ENCODE data around the gene HOXB3. TPM values are rescaled to one million over a fixed set of nuclear protein-coding genes. Genes with fewer than 3 reads are reported as not detected.
"Not testable (repeated sequence)": the region's sequence is repeated elsewhere in the genome, so short reads cannot be mapped to it uniquely, and the experiment has no call there.

Gene HOXB3
- total RNA-seq, 1 donor from 2014 or later: 1.6 TPM

GRCh38 chr17:48526608-48527546, 63.2 kb downstream of the HOXB3 start:
- ATAC-seq (ENCODE audit: poor library complexity) (no peak), DNase-seq (no peak)
- intact Hi-C loops (cut with DNase I): no loop called here

DNA sequence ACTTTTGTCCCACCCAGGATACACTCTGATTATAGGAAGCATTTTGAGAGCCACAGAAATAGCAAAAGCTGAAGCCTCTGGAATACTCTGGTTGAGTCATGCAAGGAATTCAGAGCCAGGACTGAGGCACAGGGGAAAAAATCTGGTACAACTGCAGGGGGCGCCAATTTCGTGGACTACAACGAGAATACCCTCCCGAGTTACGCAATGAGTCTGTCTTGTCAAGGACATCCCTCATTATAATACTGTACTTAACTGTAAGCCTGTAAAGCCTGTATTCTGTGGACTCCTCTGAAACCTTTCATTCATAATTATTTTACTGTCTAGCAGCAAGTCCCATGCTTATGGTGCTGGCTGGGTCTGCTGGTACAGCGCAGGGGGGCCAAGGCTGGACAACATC, 67.0 kb downstream of the HOXB3 start:
- intact Hi-C loops (cut with DNase I): no loop called here
- DNase-seq: no peak
- no peak for ATAC-seq (ENCODE audit: poor library complexity)

DNA sequence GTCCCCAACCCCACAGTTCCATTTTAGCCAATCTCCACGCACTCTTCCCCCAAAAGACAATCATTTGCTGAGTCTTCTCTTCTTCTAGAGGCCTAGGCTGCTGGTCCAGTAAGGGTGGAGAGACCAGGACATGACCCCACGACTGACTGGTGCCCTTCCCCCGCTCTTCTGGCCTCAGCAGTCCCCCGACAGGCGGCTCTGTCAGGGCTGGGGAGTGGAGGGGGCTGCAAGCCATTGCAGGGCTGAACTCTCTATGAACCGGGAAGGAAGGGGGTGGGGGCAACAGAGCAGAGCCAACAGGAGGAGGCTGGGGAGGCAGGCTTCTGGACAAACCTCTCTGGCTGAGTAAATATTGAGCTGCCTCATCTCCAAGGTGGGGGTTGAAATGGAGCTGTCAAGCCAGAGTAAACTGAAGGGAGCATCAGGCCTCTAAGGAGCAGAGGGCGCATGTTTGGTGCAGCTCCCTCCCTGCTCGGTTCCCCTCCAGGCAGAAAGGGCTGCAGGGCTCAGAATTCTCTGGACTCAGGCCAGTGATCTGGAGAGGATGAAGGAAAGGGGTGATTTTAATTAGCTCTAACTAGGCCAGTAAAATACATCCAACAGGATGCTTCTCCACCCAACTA, 67.9 kb downstream of the HOXB3 start:
- DNase-seq (no peak), ATAC-seq (ENCODE audit: poor library complexity) (no peak)
- intact Hi-C loops (cut with DNase I): no loop called here

DNA sequence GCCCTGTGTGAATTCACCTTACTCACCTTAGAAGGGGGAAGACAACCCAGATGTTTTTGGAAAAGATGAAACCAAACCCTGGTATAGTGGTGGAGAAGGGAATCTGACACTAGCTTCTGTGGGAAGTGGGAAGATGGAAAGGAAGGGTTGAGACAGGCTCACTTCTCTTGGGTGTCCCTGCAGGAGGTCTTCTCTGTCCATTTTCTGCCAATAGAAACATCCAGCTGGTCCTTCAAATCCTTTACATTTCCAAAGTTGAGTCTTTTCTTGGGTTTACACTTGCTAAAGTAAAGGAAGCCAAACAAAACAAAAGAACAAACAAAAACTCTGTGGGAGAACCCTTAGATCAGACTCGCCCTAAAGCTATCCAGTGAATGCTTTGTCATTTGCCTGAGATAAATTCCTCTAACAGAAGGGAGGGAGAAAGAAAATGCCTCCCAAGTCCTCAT, 69.4 kb downstream of the HOXB3 start:
- intact Hi-C loops (cut with DNase I): no loop called here

DNA sequence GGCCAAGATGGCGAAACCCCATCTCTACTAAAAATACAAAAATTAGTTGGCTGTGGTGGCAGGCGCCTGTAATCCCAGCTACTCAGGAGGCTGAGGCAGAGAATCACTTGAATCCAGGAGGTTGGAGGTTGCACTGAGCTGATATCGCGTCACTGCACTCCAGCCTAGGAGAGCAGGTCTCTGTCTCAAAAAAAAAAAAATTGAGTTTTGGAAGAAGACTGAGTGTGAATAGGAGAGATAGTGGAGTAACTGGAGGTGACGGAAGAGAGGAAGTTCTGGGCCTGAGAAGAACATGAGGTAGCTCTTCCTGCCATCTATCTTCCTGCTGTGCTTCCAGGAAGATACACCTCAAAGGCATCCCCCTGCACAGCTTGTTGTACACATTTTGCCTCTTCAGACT, 70.6 kb downstream of the HOXB3 start:
- ATAC-seq (ENCODE audit: poor library complexity) (no peak), DNase-seq (no peak)
- intact Hi-C loops (cut with DNase I): no loop called here

More for the DNA sequence above, 69.4 kb downstream of the HOXB3 start:
- DNase-seq (no peak), ATAC-seq (ENCODE audit: poor library complexity) (no peak)

DNA sequence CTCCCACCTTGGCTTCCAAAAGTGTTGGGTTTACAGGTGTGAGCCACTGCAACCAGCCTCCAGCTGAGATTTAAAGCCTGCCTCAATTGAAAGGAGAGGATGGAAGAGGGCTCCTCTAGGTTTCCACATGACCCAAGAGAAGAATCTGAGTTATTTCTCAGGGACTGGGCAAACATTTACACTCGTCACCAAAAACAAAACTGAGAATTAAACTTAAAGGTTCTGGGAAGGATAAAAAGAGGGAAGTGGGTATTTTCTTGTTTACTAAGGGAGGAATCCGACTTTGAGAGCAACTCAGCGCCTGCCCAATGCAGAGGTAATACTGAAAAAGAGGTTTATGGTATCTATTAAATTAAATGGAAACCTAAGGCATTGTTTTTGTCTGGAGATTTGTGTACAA, 72.6 kb downstream of the HOXB3 start:
- intact Hi-C loops (cut with DNase I): no loop called here
- ATAC-seq (ENCODE audit: poor library complexity) (no peak), DNase-seq (no peak)

DNA sequence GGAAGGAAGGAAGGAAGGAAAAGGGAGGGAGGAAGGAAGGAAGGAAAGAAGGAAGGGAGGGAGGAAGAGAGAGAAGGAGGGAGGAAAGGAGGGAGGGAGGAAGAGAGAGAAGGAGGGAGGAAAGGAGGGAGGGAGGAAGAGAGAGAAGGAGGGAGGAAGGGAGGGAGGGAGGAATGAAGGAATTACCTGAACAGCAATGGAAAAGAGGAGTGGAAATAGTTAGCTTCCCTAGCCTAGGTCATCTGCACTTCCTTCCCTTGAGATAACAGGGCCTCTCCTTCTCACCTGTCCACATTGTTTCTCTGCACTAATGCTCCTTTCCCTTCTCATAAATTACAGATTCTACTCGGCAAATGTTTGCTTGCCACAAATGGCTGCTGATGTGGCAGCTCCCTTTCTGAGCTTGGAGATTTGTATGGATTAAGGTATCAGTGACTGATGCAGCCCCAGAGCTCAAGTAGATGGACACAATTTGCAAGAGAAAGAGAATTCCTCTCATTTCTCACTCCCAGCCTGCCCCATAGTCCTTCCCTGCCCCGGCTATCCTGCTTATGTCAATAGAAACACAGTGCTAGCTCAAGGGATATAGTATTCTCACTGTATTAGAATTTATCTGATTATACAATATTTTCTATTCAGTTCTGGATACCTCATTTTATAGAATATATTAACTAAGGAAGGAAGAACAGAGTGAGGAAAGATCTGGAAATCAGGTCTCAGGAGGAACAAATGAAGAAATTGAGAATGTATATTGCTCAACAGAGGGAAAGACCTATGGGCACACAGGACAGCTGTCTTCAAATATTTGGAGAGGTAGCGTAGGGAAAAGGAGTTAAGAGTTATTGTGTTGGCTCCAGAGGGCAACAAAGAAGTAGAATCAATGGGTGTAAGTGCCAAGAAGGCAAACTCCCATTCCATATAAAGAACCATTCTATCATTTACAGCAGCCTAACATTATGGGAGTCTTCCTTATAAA, 73.8 kb downstream of the HOXB3 start:
- intact Hi-C loops (cut with DNase I): no loop called here
- no peak for DNase-seq
- ATAC-seq (ENCODE audit: poor library complexity): no peak

DNA sequence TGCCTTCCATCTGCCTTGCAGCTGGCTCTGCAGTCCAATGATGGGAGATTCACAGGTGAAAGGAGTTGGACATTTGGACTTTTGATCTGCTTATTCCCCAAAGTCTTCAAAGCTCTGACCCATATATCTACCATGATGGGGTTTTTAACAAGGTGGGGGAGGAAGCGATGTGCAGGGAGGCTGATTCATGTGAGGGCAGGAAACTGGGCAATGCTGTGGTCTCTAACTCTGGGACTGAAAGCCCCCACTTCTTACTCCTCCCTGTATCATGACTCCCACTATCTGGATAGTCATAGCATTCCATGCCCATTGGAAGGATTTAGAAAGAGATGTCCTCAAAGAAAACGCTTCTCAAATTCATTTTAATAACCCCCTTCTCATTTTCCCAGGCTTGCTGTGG, 75.6 kb downstream of the HOXB3 start:
- ATAC-seq (ENCODE audit: poor library complexity) (no peak), DNase-seq (no peak)
- intact Hi-C loops (cut with DNase I): no loop called here

GRCh38 chr17:48513666-48514455, 76.2 kb downstream of the HOXB3 start:
- DNase-seq: no peak
- no peak for ATAC-seq (ENCODE audit: poor library complexity)
- intact Hi-C loops (cut with DNase I): no loop called here

- intact Hi-C loops (cut with DNase I): no loop called here
- no peak for ATAC-seq (ENCODE audit: poor library complexity)
- no peak for DNase-seq
Measured at GRCh38 chr17:48513097-48513496, 76.9 kb downstream of the HOXB3 start.

GRCh38 chr17:48510761-48511604, 79.1 kb downstream of the HOXB3 start:
- DNase-seq: no peak
- intact Hi-C loops (cut with DNase I): no loop called here
- ATAC-seq (ENCODE audit: poor library complexity): no peak

DNA sequence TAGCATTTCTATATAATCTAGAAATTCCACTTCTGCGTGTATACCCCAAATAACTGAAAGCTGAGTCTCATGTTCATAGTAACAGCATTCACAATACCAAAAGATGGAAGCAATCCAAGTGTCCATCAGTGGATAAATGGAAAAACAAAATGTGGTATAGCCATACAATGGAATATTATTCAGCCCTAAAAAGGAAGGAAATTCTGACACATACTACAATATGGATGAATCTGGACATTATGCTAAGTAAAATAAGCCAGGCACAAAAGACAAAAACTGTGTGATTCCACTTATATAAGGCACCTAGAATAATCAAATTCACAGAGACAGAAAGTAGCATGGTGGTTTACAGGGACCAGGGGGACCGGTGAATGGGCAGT, 79.7 kb downstream of the HOXB3 start:
- no peak for ATAC-seq (ENCODE audit: poor library complexity)
- intact Hi-C loops (cut with DNase I): no loop called here
- DNase-seq: no peak

DNA sequence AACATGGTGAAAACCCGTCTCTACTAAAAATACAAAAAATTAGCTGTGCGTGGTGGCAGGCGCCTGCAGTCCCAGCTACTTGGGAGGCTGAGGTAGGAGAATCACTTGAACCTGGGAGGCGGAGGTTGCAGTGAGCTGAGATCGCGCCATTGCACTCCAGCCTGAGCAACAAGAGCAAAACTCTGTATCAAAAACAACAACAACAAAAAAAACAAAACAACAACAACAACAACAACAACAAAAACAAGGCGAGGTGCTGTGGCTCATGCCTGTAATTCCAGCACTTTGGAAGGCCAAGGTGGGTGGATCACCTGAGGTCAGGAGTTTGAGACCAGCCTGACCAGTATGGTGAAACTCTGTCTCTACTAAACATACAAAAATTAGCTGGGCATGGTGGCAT, 80.3 kb downstream of the HOXB3 start:
- intact Hi-C loops (cut with DNase I); ATAC-seq (ENCODE audit: poor library complexity): not testable (repeated sequence)

DNA sequence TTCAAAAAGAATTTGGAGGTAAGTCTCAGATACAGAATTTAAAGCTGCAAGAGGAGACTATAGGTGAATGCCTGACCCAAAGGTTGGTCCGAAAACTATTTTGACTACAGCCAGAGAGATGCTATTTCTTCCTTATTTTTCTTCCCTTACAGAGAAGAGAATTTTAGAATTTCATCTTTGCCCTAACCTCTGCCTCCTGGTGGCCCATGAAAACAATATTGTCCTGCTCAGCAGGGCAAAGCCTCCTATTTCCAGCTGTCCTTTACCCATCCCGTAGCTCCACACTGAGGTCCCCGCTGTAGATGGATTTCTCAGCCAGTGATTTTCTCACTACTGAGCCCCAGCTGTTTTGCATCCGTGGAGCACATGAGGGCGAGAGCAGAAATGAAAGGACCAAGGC, 83.8 kb downstream of the HOXB3 start:
- ATAC-seq (ENCODE audit: poor library complexity): no peak
- intact Hi-C loops (cut with DNase I): no loop called here
- no peak for DNase-seq

More for the DNA sequence above, 80.3 kb downstream of the HOXB3 start:
- DNase-seq: not testable (repeated sequence)

GRCh38 chr17:48505788-48506187, 84.3 kb downstream of the HOXB3 start:
- DNase-seq (no peak), ATAC-seq (ENCODE audit: poor library complexity) (no peak)
- intact Hi-C loops (cut with DNase I): no loop called here

- intact Hi-C loops (cut with DNase I): no loop called here
- DNase-seq (no peak), ATAC-seq (ENCODE audit: poor library complexity) (no peak)
Measured at GRCh38 chr17:48504953-48505352, 85.1 kb downstream of the HOXB3 start.

GRCh38 chr17:48503747-48504146, 86.3 kb downstream of the HOXB3 start:
- DNase-seq: no peak
- intact Hi-C loops (cut with DNase I): no loop called here
- no peak for ATAC-seq (ENCODE audit: poor library complexity)

Measured in Right ventricle myocardium superior (tissue), 1 donor.